ENCODE results near the gene ABHD8.

Gene ABHD8

DNA sequence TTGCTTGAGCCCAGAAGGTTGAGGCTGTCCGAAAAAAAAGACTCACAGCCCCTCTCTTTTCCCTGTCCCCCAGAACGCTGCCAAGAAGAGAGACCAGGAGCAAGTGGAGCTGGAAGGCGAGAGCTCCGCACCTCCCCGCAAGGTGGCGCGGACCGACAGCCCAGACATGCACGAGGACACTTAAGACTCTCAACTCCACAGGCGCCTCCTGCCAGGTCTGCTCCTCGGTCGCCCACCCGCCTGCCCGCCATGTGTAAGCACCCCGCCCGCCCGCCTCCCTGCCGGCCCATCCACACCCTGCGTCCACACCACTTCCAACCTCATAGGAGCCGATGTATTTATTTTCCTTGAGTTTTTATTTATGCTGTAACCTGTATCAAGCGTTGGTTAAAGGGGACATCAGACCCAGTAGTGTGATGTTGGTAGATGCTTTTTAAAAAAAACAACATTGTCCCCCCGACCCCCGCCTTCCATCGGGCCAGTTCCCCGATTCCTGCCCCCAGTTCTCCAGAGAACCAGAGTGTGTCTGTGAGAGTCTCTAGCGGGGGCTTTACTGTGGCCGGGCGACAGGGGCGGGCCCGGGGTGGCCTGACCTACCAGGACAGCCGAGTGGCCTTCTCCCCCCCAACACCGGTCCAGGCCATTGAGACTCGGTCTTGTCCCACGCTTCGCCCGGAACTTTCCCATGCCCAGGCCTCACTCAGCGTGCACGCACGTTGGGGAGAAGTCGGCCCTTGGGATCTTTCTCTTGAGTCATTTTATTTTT lies 16.4 kb upstream of the ABHD8 start:
- H3K36me3 Mint-ChIP-seq (ENCODE audit: low read depth) = peaks cover 29% of the 10 kb centered on the region
- DNase-seq (ENCODE audit: low spot score) = no peak
- H3K27ac Mint-ChIP-seq = no peak overlapping the region

DNA sequence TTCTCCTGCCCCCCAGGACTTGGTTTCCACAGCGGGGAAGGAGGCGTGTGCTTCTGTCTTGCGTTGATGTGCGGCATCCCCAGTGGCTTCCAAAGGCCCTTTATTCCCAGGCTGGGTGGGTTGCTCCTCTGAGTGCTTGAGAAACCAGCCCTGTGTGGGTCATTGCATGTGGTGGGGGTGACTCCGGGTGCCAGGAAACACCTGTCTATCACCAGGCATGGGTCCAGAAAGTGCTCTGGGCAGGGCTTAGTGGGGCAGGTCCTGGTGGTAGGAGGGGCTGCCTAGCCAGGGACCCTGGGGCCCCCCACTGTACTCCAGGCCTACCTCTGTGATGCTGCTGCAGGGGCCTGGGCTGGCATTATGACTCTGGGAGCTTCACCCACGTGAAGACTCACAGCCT lies 15.7 kb upstream of the ABHD8 start:
- no peak overlapping the region for H3K27ac Mint-ChIP-seq
- no peak for DNase-seq (ENCODE audit: low spot score)
- no peak overlapping the region for H3K4me3 Mint-ChIP-seq
- no peaks in the 10 kb centered on the region for H3K27me3 Mint-ChIP-seq (ENCODE audit: low read depth)
- peaks cover 32% of the 10 kb centered on the region for H3K36me3 Mint-ChIP-seq (ENCODE audit: low read depth)
- H3K4me1 Mint-ChIP-seq (ENCODE audit: low read depth) = no peaks in the 10 kb centered on the region
- H3K9me3 Mint-ChIP-seq = no peaks in the 10 kb centered on the region

More for the DNA sequence above, 16.4 kb upstream of the ABHD8 start:
- no peaks in the 10 kb centered on the region for H3K27me3 Mint-ChIP-seq (ENCODE audit: low read depth)
- H3K4me1 Mint-ChIP-seq (ENCODE audit: low read depth) = no peaks in the 10 kb centered on the region
- no peak overlapping the region for H3K4me3 Mint-ChIP-seq
- no peaks in the 10 kb centered on the region for H3K9me3 Mint-ChIP-seq

DNA sequence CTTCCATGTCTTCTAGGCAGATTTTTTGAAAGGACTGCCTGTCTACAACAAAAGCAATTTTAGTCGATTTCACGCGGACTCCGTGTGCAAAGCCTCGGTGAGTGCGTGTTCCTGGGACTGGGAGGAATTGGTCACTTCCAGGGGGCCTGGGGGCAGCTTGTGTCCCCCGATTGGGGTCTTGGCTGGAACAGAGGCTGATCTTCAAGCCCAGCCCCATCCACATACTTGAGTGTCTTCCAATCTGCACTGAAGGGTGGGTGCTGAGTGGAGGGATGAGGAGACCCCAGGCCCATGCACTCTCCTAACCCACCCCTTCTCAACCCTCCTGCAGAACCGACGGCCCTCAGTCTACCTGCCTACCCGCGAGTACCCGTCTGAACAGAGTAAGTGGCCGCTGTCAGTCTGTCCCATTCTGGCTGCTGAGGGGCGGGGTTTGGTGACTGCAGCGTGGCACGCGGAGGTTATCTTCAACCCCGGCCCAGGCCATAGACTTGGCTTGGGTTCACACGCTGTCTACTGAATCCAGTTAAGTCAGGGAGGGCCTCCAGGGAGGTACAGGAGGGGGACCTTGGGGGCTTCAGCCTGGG lies 10.9 kb upstream of the ABHD8 start:
- Mint-ChIP-seq H3K4me3 (no peak overlapping the region), H3K27me3 (ENCODE audit: low read depth) (no peaks in the 10 kb centered on the region), H3K9me3 (no peaks in the 10 kb centered on the region), H3K27ac (no peak overlapping the region), H3K4me1 (ENCODE audit: low read depth) (peaks cover 17% of the 10 kb centered on the region), H3K36me3 (ENCODE audit: low read depth) (peaks cover 18% of the 10 kb centered on the region)
- DNase-seq (ENCODE audit: low spot score) = no peak

DNA sequence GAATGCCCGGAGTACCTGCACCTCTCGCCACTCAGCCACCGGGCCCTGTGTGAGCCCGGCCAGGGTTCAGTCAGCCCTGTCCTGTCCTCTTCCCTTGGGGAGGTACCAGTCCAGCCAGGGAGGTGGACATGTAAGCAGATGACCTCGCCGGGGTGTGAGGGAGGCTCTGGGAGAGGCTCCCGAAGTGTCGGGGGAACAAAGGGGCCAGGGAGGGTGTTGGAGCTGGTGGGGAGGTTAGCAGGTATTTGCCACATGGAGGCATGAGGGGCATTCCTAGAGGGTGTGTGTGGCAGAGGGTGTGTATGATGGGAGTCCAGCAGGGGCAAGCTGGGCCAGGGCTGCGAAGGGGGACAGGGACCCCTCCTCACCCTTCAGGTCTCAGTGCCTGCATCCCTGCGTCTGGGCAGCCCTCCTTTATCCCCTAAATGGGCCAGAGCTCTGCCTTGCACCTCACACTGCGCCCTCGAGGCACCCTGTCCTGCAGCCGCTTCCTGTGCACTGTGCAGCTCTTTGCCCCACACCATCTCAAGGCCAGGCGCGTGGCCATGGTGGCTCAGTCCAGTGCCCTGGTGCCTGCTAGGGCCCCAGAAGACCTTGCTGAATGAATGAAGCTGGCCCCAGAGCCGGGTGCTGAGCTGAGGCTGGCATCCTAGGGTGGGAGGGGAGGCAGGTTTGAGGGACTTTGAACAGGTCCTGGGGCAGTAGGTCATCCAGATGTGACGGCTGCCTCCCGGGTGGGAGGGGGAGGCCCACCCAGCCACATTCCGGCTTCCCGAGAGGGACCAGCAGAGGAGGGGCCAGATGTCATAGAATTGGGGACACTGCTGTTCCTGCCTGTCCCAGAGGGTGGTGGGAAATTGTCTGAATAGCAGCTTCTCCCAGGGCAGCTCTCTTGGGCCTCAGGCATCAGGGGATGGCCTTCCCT lies 9.2 kb upstream of the ABHD8 start:
- Mint-ChIP-seq H3K9me3 (no peaks in the 10 kb centered on the region), H3K36me3 (ENCODE audit: low read depth) (peaks cover 18% of the 10 kb centered on the region), H3K27me3 (ENCODE audit: low read depth) (no peaks in the 10 kb centered on the region), H3K4me3 (no peak overlapping the region), H3K4me1 (ENCODE audit: low read depth) (peaks cover 23% of the 10 kb centered on the region), H3K27ac (no peak overlapping the region)
- no peak for DNase-seq (ENCODE audit: low spot score)

DNA sequence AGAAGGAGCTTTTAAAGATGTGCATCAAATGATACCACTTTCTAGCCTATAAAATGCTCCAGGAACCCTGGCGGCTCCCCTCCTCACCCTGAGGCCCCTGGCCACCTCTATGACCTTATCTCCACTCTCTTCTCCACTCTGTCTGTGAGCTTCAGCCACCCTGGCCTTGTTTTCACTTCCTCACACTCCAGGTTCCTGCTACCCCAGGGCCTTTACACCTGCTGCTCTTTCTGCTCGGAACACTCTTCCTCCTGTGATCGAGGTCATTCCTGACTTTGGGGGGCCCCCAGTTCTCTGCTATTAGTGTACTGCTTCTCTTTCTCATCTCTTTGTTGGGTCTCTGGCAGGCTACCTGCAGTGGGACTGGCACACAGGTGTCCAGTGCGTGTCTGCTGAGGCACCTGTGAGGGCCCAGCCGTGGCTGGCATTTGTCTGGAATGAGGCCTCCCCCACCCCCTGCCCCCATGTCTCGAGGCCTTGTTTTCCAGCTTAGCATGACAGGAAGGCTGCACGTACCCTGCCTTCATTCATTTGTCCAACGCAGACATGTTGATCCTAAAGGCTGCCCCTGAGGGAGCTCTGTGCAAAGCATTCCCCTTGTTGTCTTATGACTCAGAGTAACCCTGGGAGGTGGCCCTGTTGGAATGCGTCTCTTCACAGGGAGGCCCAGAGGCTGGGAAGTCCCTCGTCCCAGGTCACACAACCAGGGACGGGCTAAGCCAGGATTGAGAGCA lies 8.4 kb upstream of the ABHD8 start:
- Mint-ChIP-seq H3K4me3 (peak overlapping the region; percentile 48), H3K9me3 (no peaks in the 10 kb centered on the region), H3K27ac (peak overlapping the region; percentile 32), H3K4me1 (ENCODE audit: low read depth) (peaks cover 23% of the 10 kb centered on the region), H3K36me3 (ENCODE audit: low read depth) (peaks cover 18% of the 10 kb centered on the region), H3K27me3 (ENCODE audit: low read depth) (no peaks in the 10 kb centered on the region)
- no peak for DNase-seq (ENCODE audit: low spot score)

DNA sequence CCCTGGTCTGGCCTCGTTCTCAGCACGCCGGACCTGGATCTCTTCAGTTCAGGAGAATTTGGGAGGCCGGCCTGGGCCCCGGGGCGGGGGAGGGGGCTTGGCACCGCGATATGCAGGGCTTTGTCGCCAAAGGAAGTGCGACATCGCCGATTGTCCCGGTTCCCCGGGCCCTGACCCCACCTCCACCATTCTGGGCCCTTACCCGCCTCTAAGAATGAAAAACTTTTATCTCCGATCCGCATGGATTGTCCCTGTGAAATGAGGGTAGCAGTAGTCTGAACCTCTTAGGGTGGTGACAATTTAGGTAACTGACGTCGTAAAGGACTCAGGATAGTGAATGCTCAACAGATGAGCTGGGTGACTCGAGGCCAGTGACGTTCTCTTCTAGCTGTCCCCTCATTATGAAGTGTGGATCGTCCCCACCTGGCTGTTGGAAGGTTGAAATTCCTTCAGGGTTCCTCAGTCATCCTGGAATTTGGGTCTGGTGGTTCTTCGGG lies 6.8 kb upstream of the ABHD8 start:
- H3K4me1 Mint-ChIP-seq (ENCODE audit: low read depth) = peaks cover 29% of the 10 kb centered on the region
- H3K27ac Mint-ChIP-seq = peak overlapping the region; percentile 96
- H3K9me3 Mint-ChIP-seq = no peaks in the 10 kb centered on the region
- H3K4me3 Mint-ChIP-seq = peak overlapping the region; percentile 99
- H3K36me3 Mint-ChIP-seq (ENCODE audit: low read depth) = peaks cover 10% of the 10 kb centered on the region
- no peaks in the 10 kb centered on the region for H3K27me3 Mint-ChIP-seq (ENCODE audit: low read depth)
- DNase-seq (ENCODE audit: low spot score) = no peak

DNA sequence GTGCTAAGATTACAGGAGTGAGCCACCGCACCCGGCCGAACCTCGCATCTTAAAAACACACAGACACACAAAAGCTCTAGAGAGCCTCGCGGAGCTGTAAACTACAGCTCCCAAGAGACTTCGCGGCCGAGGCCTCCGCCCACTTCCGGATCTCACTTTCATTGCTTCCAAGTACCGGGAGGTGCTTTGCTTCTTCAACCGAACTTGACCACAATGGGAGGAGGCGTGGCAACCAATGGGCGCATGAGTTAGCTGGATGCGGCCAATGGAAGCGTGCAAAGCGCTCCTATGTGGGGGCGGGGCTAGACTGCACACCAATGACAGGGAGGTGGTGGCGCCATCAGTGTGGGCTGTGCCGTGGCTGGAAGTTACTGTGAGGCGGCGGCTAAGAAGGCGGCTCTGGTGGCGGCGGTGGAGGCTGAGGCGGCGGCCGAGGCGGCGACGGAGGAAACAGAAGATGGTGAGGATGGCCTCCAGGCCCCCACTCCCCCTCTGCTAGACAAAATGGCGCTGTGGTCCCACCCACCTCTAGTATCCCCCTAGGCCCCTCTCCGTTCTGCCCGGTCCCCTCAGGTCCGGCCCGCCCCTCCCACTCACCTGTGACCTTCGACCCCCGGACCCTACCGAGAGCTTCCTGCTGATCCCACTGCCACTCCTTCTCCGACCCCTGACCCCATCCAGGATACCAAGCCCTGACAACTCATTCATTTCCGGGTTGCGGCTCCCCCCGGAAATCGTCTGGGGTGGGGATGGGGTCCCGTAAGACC lies 6.2 kb upstream of the ABHD8 start, which contains the start of gene DDA1:
Gene DDA1, plus strand, starts transcription at position 366 of the 767 bp plus-strand sequence. Its CDS starts 92 bp downstream, at position 458.
- Mint-ChIP-seq H3K27ac (peak within 1 kb of the TSS; percentile 96), H3K36me3 (ENCODE audit: low read depth) (peaks cover 10% of the 10 kb centered on the region)

DNA sequence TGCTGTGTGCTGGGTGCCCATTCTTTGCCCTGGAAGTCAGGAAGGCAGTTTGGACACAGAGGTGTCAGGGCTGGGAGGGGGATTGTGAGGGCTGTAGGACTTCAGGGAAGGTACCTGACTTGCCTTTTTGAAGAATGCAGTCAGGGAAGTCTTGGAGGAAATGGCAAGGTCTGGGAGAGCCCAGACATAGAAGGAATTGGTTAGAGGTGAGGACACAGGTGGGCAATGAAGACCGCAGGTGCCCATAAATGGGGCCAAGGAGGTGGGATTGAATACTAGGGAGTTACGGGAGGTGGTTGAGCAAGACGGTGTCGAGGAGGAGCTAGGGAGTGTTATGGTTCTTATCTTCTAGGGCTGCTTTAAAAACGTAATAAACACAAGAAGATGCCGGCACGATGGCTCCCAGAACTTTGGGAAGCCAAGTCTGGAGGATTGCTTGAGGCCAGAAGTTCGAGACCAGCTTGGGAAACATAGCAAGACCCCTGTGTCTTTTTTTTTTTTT lies 4.7 kb upstream of the ABHD8 start:
- peaks cover 4% of the 10 kb centered on the region for H3K36me3 Mint-ChIP-seq (ENCODE audit: low read depth)
- H3K4me3 Mint-ChIP-seq = peak overlapping the region; percentile 89
- no peak for DNase-seq (ENCODE audit: low spot score)
- H3K4me1 Mint-ChIP-seq (ENCODE audit: low read depth) = peaks cover 40% of the 10 kb centered on the region
- H3K9me3 Mint-ChIP-seq = no peaks in the 10 kb centered on the region
- H3K27ac Mint-ChIP-seq = peak overlapping the region; percentile 3
- H3K27me3 Mint-ChIP-seq (ENCODE audit: low read depth) = no peaks in the 10 kb centered on the region

More for the DNA sequence above, 6.2 kb upstream of the ABHD8 start, which contains the start of gene DDA1:
- Mint-ChIP-seq H3K4me3 (peak within 1 kb of the TSS; percentile 99), H3K9me3 (no peaks in the 10 kb centered on the region), H3K4me1 (ENCODE audit: low read depth) (peaks cover 33% of the 10 kb centered on the region), H3K27me3 (ENCODE audit: low read depth) (no peaks in the 10 kb centered on the region)
- peak; percentile 99 for DNase-seq (ENCODE audit: low spot score)

DNA sequence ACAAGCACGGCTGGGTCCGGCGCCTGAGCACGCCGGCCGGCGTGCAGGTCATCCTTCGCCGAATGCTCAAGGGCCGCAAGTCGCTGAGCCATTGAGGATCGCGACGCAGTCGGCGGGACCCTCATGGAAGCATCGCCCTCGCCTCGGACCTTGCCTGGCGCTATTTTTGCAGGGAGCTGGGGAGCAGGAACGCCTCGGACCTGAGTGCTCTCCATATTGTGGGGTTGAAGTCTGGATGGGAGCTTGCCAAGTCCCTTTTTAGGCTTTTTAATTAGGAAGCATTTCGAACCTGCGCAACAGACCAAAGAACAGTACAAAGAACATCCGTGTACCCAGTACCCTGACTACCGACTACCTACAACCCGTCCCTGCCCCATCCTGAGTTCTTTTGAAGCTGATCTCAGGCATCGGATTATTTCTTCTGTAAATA lies 3.1 kb upstream of the ABHD8 start:
- Mint-ChIP-seq H3K4me1 (ENCODE audit: low read depth) (peaks cover 40% of the 10 kb centered on the region), H3K9me3 (no peaks in the 10 kb centered on the region), H3K4me3 (peak overlapping the region; percentile 89), H3K27ac (peak overlapping the region; percentile 77), H3K36me3 (ENCODE audit: low read depth) (peaks cover 5% of the 10 kb centered on the region), H3K27me3 (ENCODE audit: low read depth) (no peaks in the 10 kb centered on the region)
- no peak for DNase-seq (ENCODE audit: low spot score)

DNA sequence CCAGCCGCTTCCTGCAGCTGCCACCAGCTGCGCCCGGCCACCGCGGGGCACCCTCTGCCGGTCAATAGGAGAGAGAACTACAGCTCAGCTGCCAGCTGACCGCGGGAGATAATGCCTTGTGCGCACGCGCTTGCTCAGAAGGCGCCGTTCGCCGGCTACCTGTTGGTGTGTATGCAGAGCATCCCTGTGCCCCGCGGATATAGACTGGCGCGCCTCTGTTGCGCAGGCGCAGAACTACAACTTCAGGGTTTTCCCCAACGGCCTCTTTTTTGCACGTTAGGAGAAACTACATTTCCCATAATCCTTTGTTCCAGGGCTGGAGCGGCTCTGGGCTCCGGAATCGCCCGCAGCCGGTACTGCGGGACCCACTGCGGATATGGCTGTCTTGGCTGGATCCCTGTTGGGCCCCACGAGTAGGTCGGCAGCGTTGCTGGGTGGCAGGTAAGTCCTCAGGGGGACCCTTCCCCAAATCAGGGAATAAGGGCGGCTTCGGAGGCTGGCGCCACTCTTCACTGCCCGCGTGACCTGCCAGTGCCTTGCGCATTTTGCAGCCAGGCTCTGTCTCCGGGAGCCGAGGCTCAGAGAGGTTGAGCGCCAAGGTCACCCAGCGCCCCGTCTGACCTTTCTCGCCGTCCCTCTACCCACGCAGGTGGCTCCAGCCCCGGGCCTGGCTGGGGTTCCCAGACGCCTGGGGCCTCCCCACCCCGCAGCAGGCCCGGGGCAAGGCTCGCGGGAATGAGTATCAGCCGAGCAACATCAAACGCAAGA lies 2.5 kb upstream of the ABHD8 start, which contains the start of gene MRPL34:
Gene MRPL34, plus strand, starts transcription at position 356 of the 768 bp plus-strand sequence. Its CDS starts 21 bp downstream, at position 377.
- peak within 1 kb of the TSS; percentile 89 for H3K4me3 Mint-ChIP-seq
- peaks cover 36% of the 10 kb centered on the region for H3K4me1 Mint-ChIP-seq (ENCODE audit: low read depth)
- H3K9me3 Mint-ChIP-seq = no peaks in the 10 kb centered on the region
- no peaks in the 10 kb centered on the region for H3K27me3 Mint-ChIP-seq (ENCODE audit: low read depth)
- H3K36me3 Mint-ChIP-seq (ENCODE audit: low read depth) = peaks cover 5% of the 10 kb centered on the region
- H3K27ac Mint-ChIP-seq = peak within 1 kb of the TSS; percentile 91
- peak; percentile 99 for DNase-seq (ENCODE audit: low spot score)

DNA sequence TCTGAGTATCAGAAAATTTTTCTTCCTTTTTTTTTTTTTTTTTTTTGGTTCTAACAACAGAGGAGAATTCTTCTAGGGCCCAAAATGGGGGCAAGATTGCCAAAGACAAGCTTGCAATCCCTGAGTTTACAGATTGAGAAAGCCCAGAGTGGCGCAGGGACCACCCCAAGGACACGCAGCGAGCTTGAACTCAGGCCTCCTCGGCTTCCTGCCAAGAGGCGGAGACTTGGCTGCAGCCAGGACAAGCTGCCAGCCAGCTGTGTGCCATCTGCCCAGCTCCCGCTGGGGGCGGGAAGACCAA lies 1.9 kb upstream of the ABHD8 start:
- H3K4me1 Mint-ChIP-seq (ENCODE audit: low read depth) = peaks cover 31% of the 10 kb centered on the region

More for the DNA sequence above, 1.9 kb upstream of the ABHD8 start:
- peak overlapping the region; percentile 89 for H3K4me3 Mint-ChIP-seq
- DNase-seq (ENCODE audit: low spot score) = no peak
- H3K27ac Mint-ChIP-seq = peak overlapping the region; percentile 91
- H3K9me3 Mint-ChIP-seq = no peaks in the 10 kb centered on the region
- H3K27me3 Mint-ChIP-seq (ENCODE audit: low read depth) = no peaks in the 10 kb centered on the region
- H3K36me3 Mint-ChIP-seq (ENCODE audit: low read depth) = peaks cover 5% of the 10 kb centered on the region

Measured in T-helper 2 cell treated with Interferon-gamma antibody and Interleukin-4, amounts not matched to agents 5 μg/mL and 100 μg/mL, for 36 hours (primary cell).